Measurements from ENCODE around the gene VENTX. TPM values are rescaled to one million over a fixed set of nuclear protein-coding genes. Genes with fewer than 3 reads are reported as not detected.

VENTX gene
- total and polyA plus RNA-seq, 2 of the 4 experiments (the other 2 are of a cell fraction) = not detected

DNA sequence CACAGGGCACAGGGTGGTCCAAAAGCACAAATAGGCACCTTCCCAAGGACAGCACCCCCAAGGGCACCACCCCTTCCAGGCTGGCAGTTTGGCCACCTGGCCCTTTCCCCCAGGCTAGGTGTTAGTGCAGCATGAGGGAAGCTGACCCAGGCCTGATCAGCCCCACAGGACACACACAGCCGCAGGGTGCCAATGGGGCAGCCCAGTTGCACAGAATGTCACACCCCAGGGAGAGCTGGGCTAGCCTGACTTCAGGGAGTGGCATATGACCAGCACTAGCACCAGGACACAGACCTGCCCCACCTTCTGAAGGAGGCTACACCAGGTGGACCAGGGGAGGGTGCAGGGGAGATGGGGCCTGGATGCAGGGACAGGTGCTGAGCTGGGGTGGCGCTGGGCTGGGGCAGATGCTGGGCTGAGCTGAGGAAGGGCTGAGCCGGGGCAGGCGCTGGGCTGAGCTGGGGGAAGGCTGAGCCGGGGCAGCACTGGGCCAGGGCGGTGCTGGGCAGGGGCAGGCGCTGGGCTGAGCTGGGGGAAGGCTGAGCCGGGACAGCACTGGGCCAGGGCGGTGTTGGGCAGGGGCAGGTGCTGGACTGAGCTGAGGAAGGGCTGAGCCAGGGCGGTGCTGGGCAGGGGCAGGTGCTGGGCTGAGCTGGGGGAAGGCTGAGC is 42.9 kb downstream of the VENTX start:
- in situ Hi-C loops (cut with MboI; ENCODE audit: low sequenced_read_pairs) (no loop called here), dilution Hi-C loops (cut with HindIII; ENCODE audit: low sequenced_read_pairs, unreplicated experiment) (no loop called here), intact Hi-C loops (cut with micrococcal nuclease) (no loop called here)
- Histone ChIP-seq H3K4me2 (ENCODE audit: low read depth, low read length) (no peak overlapping the region), H3K36me3 (ENCODE audit: control insufficient read depth, insufficient read depth, low read length) (peaks cover 58% of the 10 kb centered on the region), H3K4me3 (ENCODE audit: insufficient read depth, low read depth, low read length) (no peak overlapping the region), H2AK9ac (replicated peaks; ENCODE audit: low read depth, low read length, poor library complexity) (no peak overlapping the region), H3K27ac (ENCODE audit: insufficient read depth, low read length) (no peak overlapping the region), H2AFZ (replicated peaks; ENCODE audit: low read length, poor library complexity) (no peak overlapping the region), H3K9me3 (ENCODE audit: control insufficient read depth, insufficient read depth, low read length) (no peaks in the 10 kb centered on the region), H3K27me3 (ENCODE audit: control insufficient read depth, insufficient read depth, low read length) (peaks cover 9% of the 10 kb centered on the region), H2BK20ac (ENCODE audit: low read depth, low read length) (no peak overlapping the region), H3K4me1 (ENCODE audit: control insufficient read depth, insufficient read depth, low read length) (peaks cover 10% of the 10 kb centered on the region), H3K23ac (ENCODE audit: low read depth, low read length) (no peak overlapping the region), H4K8ac (ENCODE audit: low read depth in 2 of 2, low read length in 2 of 2) (no peak overlapping the region), H2BK15ac (ENCODE audit: low read depth, low read length) (no peak overlapping the region), H3K79me1 (ENCODE audit: low read depth in 1 of 2, low read length in 2 of 2) (peaks cover 0 to 3% of the 10 kb centered on the region in 2 experiments; a peak in 2 of 4 replicates), H3K14ac (replicated peaks; ENCODE audit: low read depth, low read length) (no peak overlapping the region), H4K5ac (ENCODE audit: low read depth, low read length) (no peak overlapping the region), H4K91ac (ENCODE audit: insufficient read depth, low read depth, low read length) (no peak overlapping the region), H3K4ac (ENCODE audit: low read depth, low read length) (no peak overlapping the region), H3K18ac (ENCODE audit: low read depth, low read length) (no peak overlapping the region), H2BK5ac (ENCODE audit: low read depth, low read length, poor library complexity, severe bottlenecking) (no peak overlapping the region), H3K56ac (ENCODE audit: extremely low read depth, insufficient read depth, low read length) (no peak overlapping the region), H2BK120ac (ENCODE audit: low read depth, low read length) (no peak overlapping the region), H3K9ac (ENCODE audit: low read depth, low read length) (no peak overlapping the region), H4K20me1 (ENCODE audit: insufficient read depth, low read length) (peaks cover 7% of the 10 kb centered on the region; the same call in 1 of the 2 replicates), H2AK5ac (ENCODE audit: low read depth, low read length) (no peak overlapping the region), H3K9me1 (ENCODE audit: insufficient read depth, low read length) (0 out of 2 replicates have a peak, but pooled peaks cover 4% of the 10 kb centered on the region)
- 86% methylated on average over 6 of the region's 10 CpGs; no CpG with 5 or more reads in 1 of the 2 experiments for WGBS, 2 experiments (ENCODE audit: extremely low coverage in 2 of 2, insufficient read length in 1 of 2)
- DNase-seq (no peak), ATAC-seq (ENCODE audit: low read depth) (no peak)
- POLR2A ChIA-PET (ENCODE audit: unreplicated experiment) = no interaction called here
- no TSS peak for BruUV-seq (replicated peaks)
- CTCF ChIA-PET = no interaction called here
- no peak for TF ChIP-seq CHD1 (IDR thresholded peaks at IDR 0.05; ENCODE audit: low read depth, low read length)
- TF ChIP-seq NFE2L2 (IDR thresholded peaks at IDR 0.05; ENCODE audit: low read depth, low read length) = no peak
- TF ChIP-seq BHLHE40 (IDR thresholded peaks at IDR 0.05; ENCODE audit: low read depth, low read length) = no peak
- no peak for TF ChIP-seq SMC3 (IDR thresholded peaks at IDR 0.05; ENCODE audit: low read depth, low read length)
- TF ChIP-seq, protein P1, sequence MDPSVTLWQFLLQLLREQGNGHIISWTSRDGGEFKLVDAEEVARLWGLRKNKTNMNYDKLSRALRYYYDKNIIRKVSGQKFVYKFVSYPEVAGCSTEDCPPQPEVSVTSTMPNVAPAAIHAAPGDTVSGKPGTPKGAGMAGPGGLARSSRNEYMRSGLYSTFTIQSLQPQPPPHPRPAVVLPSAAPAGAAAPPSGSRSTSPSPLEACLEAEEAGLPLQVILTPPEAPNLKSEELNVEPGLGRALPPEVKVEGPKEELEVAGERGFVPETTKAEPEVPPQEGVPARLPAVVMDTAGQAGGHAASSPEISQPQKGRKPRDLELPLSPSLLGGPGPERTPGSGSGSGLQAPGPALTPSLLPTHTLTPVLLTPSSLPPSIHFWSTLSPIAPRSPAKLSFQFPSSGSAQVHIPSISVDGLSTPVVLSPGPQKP (IDR thresholded peaks at IDR 0.05; ENCODE audit: borderline replicate concordance, low read depth, low read length) = no peak
- TF ChIP-seq POLR2A (IDR thresholded peaks at IDR 0.05; ENCODE audit: low read depth, low read length) = no peak
- TF ChIP-seq, protein P2, sequence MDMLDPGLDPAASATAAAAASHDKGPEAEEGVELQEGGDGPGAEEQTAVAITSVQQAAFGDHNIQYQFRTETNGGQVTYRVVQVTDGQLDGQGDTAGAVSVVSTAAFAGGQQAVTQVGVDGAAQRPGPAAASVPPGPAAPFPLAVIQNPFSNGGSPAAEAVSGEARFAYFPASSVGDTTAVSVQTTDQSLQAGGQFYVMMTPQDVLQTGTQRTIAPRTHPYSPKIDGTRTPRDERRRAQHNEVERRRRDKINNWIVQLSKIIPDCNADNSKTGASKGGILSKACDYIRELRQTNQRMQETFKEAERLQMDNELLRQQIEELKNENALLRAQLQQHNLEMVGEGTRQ (IDR thresholded peaks at IDR 0.05; ENCODE audit: low read depth, low read length) = no peak
- no peak for TF ChIP-seq MXI1 (IDR thresholded peaks at IDR 0.05; ENCODE audit: borderline replicate concordance, low read depth, low read length)
- TF ChIP-seq RCOR1 (IDR thresholded peaks at IDR 0.05; ENCODE audit: insufficient replicate concordance, low read length) = no peak
- TF ChIP-seq RFX5 (IDR thresholded peaks at IDR 0.05; ENCODE audit: low read depth, low read length) = no peak
- TF ChIP-seq, protein P3, sequence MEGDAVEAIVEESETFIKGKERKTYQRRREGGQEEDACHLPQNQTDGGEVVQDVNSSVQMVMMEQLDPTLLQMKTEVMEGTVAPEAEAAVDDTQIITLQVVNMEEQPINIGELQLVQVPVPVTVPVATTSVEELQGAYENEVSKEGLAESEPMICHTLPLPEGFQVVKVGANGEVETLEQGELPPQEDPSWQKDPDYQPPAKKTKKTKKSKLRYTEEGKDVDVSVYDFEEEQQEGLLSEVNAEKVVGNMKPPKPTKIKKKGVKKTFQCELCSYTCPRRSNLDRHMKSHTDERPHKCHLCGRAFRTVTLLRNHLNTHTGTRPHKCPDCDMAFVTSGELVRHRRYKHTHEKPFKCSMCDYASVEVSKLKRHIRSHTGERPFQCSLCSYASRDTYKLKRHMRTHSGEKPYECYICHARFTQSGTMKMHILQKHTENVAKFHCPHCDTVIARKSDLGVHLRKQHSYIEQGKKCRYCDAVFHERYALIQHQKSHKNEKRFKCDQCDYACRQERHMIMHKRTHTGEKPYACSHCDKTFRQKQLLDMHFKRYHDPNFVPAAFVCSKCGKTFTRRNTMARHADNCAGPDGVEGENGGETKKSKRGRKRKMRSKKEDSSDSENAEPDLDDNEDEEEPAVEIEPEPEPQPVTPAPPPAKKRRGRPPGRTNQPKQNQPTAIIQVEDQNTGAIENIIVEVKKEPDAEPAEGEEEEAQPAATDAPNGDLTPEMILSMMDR (conservative IDR thresholded peaks at IDR 0.05; ENCODE audit: low read depth, low read length) = no peak
- no peak for TF ChIP-seq FOS (IDR thresholded peaks at IDR 0.05; ENCODE audit: low read depth, low read length)
- TF ChIP-seq MAFK (IDR thresholded peaks at IDR 0.05; ENCODE audit: low read depth, low read length) = no peak
- TF ChIP-seq RAD21 (IDR thresholded peaks at IDR 0.05; ENCODE audit: low read length) = no peak
